ENCODE data around the gene HNF4A.

Gene HNF4A

GRCh38 chr20:44414808-44415207 is 59.3 kb downstream of the HNF4A start:
- TF ChIP-seq CTCF (IDR thresholded peaks at IDR 0.05) (no peak), ZFX (IDR thresholded peaks at IDR 0.05; ENCODE audit: borderline replicate concordance) (no peak)
- H3K27ac ChIP-seq = no peak overlapping the region

- H3K27ac ChIP-seq = no peak overlapping the region
- no peak for TF ChIP-seq CTCF (IDR thresholded peaks at IDR 0.05)
Observed at GRCh38 chr20:44415833-44416715, 60.6 kb downstream of the HNF4A start.

GRCh38 chr20:44418069-44418905 is 62.8 kb downstream of the HNF4A start:
- TF ChIP-seq CTCF (IDR thresholded peaks at IDR 0.05) (no peak), ZFX (IDR thresholded peaks at IDR 0.05; ENCODE audit: borderline replicate concordance) (no peak)
- H3K27ac ChIP-seq = no peak overlapping the region

DNA sequence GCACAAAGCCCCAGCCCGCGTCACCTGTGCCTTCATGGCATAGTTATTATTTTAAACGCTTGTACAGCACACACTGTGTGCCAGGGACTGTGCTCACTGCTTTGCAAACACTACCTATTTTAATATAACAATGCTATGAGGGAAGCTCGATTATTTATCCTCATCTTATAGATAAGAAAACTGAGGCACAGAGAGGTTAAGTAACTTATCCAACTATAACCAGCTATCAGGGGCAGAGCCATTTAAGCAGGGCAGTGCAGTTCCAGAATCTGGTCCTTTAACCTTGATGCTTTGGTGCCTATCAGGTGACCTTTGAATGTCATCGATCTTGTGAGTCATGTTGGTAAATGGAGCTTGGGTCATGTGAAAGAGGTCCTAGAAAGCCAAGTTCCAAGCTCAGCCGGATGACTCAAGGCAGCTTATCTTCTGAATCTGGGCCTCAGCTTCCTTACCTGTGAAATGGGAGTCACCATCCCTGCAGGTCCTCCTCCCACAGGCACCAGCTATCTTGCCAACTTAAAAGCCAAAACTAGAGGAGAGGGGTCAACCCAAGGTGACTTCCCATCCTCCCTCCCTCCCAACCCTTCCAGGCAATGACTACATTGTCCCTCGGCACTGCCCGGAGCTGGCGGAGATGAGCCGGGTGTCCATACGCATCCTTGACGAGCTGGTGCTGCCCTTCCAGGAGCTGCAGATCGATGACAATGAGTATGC is 63.8 kb downstream of the HNF4A start:
- no peak for TF ChIP-seq ZFX (IDR thresholded peaks at IDR 0.05; ENCODE audit: borderline replicate concordance)
- TF ChIP-seq CTCF (IDR thresholded peaks at IDR 0.05) = no peak
- no peak overlapping the region for H3K27ac ChIP-seq

- TF ChIP-seq ZFX (IDR thresholded peaks at IDR 0.05; ENCODE audit: borderline replicate concordance) (no peak), CTCF (IDR thresholded peaks at IDR 0.05) (no peak)
- no peak overlapping the region for H3K27ac ChIP-seq
Observed at GRCh38 chr20:44420497-44420896, 65.0 kb downstream of the HNF4A start.

DNA sequence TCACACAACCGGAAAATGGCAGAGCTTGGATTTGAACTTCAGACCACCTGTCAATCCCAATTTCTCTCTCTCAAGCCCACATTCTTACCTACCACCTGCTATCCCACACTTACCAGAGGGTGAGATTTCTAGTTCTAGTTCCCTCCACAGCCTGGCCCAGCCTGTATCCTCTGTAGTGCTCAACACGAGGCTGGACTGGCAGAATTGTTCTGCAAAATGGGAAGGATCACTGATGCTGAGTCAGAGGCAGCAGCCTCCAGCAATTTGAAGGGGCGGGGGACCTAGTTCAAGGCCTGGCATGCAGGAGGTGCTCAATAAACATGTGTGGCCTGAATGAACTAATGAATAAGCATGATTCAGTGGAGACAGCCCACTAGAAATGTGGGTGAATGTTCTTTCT is 66.6 kb downstream of the HNF4A start:
- TF ChIP-seq ZFX (IDR thresholded peaks at IDR 0.05; ENCODE audit: borderline replicate concordance) = no peak
- no peak for TF ChIP-seq CTCF (IDR thresholded peaks at IDR 0.05)
- H3K27ac ChIP-seq = no peak overlapping the region

Data from 22Rv1 (cell line).